HEK293 (cell line): Measurements from ENCODE around the gene METTL26.
A peak's percentile ranks its signal among the peaks of the same experiment; 100 is the strongest.

Experiments
- CTCF ChIA-PET: fragments of 350-600 bp; formaldehyde crosslinking; extraction: SDS; loops from one replicate; lab custom pipeline; 2021; ENCODE audit warnings: antibody characterized with exemption; lab: Yijun Ruan, JAX
- POLR2A ChIA-PET: fragments of 300-600 bp; formaldehyde crosslinking; extraction: SDS; loops from one replicate; lab custom pipeline; 2020; ENCODE audit warnings: antibody characterized with exemption, inconsistent platforms; lab: Yijun Ruan, JAX
- H3K27ac ChIP-seq: fragments of 200-500 bp; sonication (Bioruptor generic); 2 replicates; pipeline ENCODE4 v1.5.1; 2014; ENCODE audit warnings: low read depth, low read length, control low read depth, inconsistent platforms; ENCODE audit errors: extremely low read depth
- H3K36me3 ChIP-seq, 2 experiments: fragments of 200-500 bp in 1 of 2; sonication (Bioruptor generic) in 1 of 2; 1 replicate in 1 of 2; 2 replicates in 1 of 2; pipeline ENCODE4 v1.5.1; 2014 to 2017; ENCODE audit warnings: inconsistent platforms in 2 of 2, low read length in 2 of 2; ENCODE audit not compliant: control insufficient read depth in 2 of 2, insufficient read depth in 1 of 2
- H3K4me1 ChIP-seq: fragments of 200-500 bp; sonication (Bioruptor generic); 2 replicates; pipeline ENCODE4 v1.5.1; 2014; ENCODE audit warnings: mild to moderate bottlenecking, low read length, inconsistent platforms; ENCODE audit not compliant: control insufficient read depth, insufficient read depth
- H3K4me3 ChIP-seq: 2 replicates; pipeline ENCODE4 v1.5.1; 2011; ENCODE audit warnings: low read depth, mild to moderate bottlenecking, control low read depth, low read length, moderate library complexity
- H3K9me3 ChIP-seq: fragments of 200-500 bp; sonication (Bioruptor generic); 2 replicates; pipeline ENCODE4 v1.5.1; 2014; ENCODE audit warnings: low read depth, low read length, inconsistent platforms; ENCODE audit not compliant: control insufficient read depth, insufficient read depth
- AEBP2 ChIP-seq: fragments of 450-650 bp; formaldehyde crosslinking; IDR thresholded peaks from 2 replicates; pipeline ENCODE4 v1.5.1; 2016; ENCODE audit warnings: missing biosample characterization, missing genetic modification characterization, borderline replicate concordance
- ELK4 ChIP-seq: IDR thresholded peaks from 2 replicates; pipeline ENCODE4 v1.6.1; 2011; ENCODE audit warnings: mild to moderate bottlenecking, low read depth, low read length, borderline replicate concordance
- GLIS2 ChIP-seq: fragments of 450-650 bp; formaldehyde crosslinking; IDR thresholded peaks from 2 replicates; pipeline ENCODE4 v1.5.1; 2016; ENCODE audit warnings: missing biosample characterization, missing genetic modification characterization
- IKZF3 ChIP-seq: fragments of 450-650 bp; IDR thresholded peaks from 2 replicates; pipeline ENCODE4 v1.5.0; 2018; ENCODE audit warnings: missing biosample characterization, mild to moderate bottlenecking, missing genetic modification characterization, moderate library complexity
- SP2 ChIP-seq: fragments of 450-650 bp; formaldehyde crosslinking; IDR thresholded peaks from 2 replicates; pipeline ENCODE4 v1.5.1; 2016; ENCODE audit warnings: missing biosample characterization, missing genetic modification characterization
- YY1 ChIP-seq: fragments of 450-650 bp; formaldehyde crosslinking; IDR thresholded peaks from 2 replicates; pipeline ENCODE4 v1.5.1; 2018; ENCODE audit warnings: missing biosample characterization, missing genetic modification characterization
- ZBTB17 ChIP-seq: fragments of 450-650 bp; formaldehyde crosslinking; IDR thresholded peaks from 2 replicates; pipeline ENCODE4 v1.5.1; 2016; ENCODE audit warnings: missing biosample characterization, missing genetic modification characterization
- ZBTB20 ChIP-seq: fragments of 450-650 bp; formaldehyde crosslinking; IDR thresholded peaks from 2 replicates; pipeline ENCODE4 v1.5.1; 2016; ENCODE audit warnings: missing biosample characterization, missing genetic modification characterization
- ZBTB44 ChIP-seq: fragments of 450-650 bp; IDR thresholded peaks from 2 replicates; pipeline ENCODE4 v1.5.1; 2018; ENCODE audit warnings: missing biosample characterization, mild to moderate bottlenecking, missing genetic modification characterization
- ZNF292 ChIP-seq: fragments of 450-650 bp; formaldehyde crosslinking; IDR thresholded peaks from 2 replicates; pipeline ENCODE4 v1.5.1; 2016; ENCODE audit warnings: low read depth, missing biosample characterization, missing genetic modification characterization, borderline replicate concordance
- ZNF37A ChIP-seq: fragments of 450-650 bp; IDR thresholded peaks from 2 replicates; pipeline ENCODE4 v1.5.1; 2018; ENCODE audit warnings: missing biosample characterization, missing genetic modification characterization
- ZNF658 ChIP-seq: fragments of 450-650 bp; formaldehyde crosslinking; IDR thresholded peaks from 2 replicates; pipeline ENCODE4; 2016; ENCODE audit warnings: missing biosample characterization, missing genetic modification characterization
- ZNF660 ChIP-seq: fragments of 450-650 bp; IDR thresholded peaks from 2 replicates; pipeline ENCODE4 v1.5.1; 2018; ENCODE audit warnings: missing biosample characterization, mild to moderate bottlenecking, missing genetic modification characterization
- ZSCAN30 ChIP-seq: fragments of 450-650 bp; IDR thresholded peaks from 2 replicates; pipeline ENCODE4 v1.5.1; 2018; ENCODE audit warnings: missing biosample characterization, mild to moderate bottlenecking, missing genetic modification characterization, moderate library complexity
- ZXDB ChIP-seq: fragments of 450-650 bp; formaldehyde crosslinking; IDR thresholded peaks from 2 replicates; pipeline ENCODE4 v1.5.1; 2016; ENCODE audit warnings: missing biosample characterization, missing genetic modification characterization
- TF ChIP-seq, protein P1 (sequence below): fragments of 450-650 bp; formaldehyde crosslinking; IDR thresholded peaks from 2 replicates; pipeline ENCODE4 v1.5.1; 2016; ENCODE audit warnings: missing biosample characterization, missing genetic modification characterization, borderline replicate concordance
- TF ChIP-seq, protein P2 (sequence below): fragments of 450-650 bp; formaldehyde crosslinking; IDR thresholded peaks from 2 replicates; pipeline ENCODE4 v1.5.1; 2016; ENCODE audit warnings: missing biosample characterization, missing genetic modification characterization
- TF ChIP-seq, protein P3 (sequence below): fragments of 450-650 bp; formaldehyde crosslinking; conservative IDR thresholded peaks from 2 replicates; pipeline ENCODE4 v1.5.1; 2016; ENCODE audit warnings: low read depth, missing biosample characterization, missing genetic modification characterization
- TF ChIP-seq, protein P4 (sequence below): fragments of 450-650 bp; formaldehyde crosslinking; optimal IDR thresholded peaks from 2 replicates; pipeline ENCODE3; 2016; ENCODE audit warnings: missing biosample characterization, mild to moderate bottlenecking, missing genetic modification characterization

The METTL26 gene

DNA sequence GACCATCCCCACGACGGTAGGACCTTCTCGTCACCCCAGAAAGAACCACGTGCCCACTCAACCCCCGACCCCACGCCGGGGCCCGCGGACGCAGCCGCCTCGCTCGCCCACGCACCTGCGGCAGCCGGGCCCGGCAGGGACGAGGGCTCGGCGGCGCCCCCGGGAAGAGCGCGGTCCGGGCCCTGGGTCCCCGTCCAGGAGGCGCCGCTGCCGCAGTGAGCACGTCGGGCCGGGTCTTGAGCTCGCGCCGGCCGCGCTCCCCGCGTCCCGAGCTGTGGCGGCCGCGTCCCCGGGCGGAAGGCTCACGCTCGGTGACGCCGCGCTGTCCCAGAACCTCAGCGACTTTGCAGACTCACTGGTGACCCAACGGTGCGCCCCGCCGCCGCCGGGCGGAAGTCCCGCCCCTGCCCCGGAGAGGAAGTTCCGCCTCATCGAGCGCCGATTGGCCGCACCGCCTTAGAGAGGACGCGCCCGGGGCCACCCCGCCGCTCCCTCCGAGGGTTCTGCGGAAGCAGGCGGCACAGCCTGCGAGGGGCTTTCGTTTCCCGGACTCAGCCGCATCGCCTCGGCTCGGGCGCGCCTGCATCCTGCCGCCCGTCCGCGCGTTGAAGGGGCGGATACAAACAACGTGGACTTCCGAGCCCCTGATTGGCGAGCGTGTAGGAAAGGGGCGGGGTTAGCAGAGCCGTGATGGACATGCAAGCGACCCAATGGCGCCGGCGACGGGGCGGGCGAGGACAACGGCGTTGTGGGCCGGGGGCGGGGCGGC lies 47.0 kb downstream of the METTL26 start:
- POLR2A ChIA-PET: interaction anchor here (0.6 to 2.2 kb wide), 9 partner anchors 8 to 63 kb away, joined by 3 to 7 read pairs (median 3); partner anchors contain the start of genes CAPN15 and METTL26
- H3K4me1 ChIP-seq: peaks cover 14% of the 10 kb centered on the region
- peak overlapping the region; percentile 84 for H3K4me3 ChIP-seq
- CTCF ChIA-PET: interaction anchor here (1.0 to 1.2 kb wide), 2 partner anchors 12 to 93 kb away, joined by 4 to 5 read pairs; no protein-coding TSS in a partner anchor
- H3K9me3 ChIP-seq: no peaks in the 10 kb centered on the region
- no peaks in the 10 kb centered on the region for H3K36me3 ChIP-seq
- peak overlapping the region; percentile 94 for H3K27ac ChIP-seq
- peak; percentile 93 for TF ChIP-seq SP2 (tag by site-specific recombination)
- peak; percentile 86 for TF ChIP-seq ZXDB (tag by site-specific recombination)
- TF ChIP-seq ZNF660 (tag by site-specific recombination): 0 out of 2 replicates have a peak, but pooled peaks have one; percentile 50
- TF ChIP-seq ELK4: no peak
- no peak for TF ChIP-seq ZNF37A (tag by site-specific recombination)
- TF ChIP-seq ZNF658 (tag by site-specific recombination): no peak
- TF ChIP-seq IKZF3 (tag by site-specific recombination): 0 out of 2 replicates have a peak, but pooled peaks have one; percentile 35
- TF ChIP-seq AEBP2 (tag by site-specific recombination): no peak
- TF ChIP-seq ZBTB20 (tag by site-specific recombination): peak; percentile 37
- TF ChIP-seq, protein P1, sequence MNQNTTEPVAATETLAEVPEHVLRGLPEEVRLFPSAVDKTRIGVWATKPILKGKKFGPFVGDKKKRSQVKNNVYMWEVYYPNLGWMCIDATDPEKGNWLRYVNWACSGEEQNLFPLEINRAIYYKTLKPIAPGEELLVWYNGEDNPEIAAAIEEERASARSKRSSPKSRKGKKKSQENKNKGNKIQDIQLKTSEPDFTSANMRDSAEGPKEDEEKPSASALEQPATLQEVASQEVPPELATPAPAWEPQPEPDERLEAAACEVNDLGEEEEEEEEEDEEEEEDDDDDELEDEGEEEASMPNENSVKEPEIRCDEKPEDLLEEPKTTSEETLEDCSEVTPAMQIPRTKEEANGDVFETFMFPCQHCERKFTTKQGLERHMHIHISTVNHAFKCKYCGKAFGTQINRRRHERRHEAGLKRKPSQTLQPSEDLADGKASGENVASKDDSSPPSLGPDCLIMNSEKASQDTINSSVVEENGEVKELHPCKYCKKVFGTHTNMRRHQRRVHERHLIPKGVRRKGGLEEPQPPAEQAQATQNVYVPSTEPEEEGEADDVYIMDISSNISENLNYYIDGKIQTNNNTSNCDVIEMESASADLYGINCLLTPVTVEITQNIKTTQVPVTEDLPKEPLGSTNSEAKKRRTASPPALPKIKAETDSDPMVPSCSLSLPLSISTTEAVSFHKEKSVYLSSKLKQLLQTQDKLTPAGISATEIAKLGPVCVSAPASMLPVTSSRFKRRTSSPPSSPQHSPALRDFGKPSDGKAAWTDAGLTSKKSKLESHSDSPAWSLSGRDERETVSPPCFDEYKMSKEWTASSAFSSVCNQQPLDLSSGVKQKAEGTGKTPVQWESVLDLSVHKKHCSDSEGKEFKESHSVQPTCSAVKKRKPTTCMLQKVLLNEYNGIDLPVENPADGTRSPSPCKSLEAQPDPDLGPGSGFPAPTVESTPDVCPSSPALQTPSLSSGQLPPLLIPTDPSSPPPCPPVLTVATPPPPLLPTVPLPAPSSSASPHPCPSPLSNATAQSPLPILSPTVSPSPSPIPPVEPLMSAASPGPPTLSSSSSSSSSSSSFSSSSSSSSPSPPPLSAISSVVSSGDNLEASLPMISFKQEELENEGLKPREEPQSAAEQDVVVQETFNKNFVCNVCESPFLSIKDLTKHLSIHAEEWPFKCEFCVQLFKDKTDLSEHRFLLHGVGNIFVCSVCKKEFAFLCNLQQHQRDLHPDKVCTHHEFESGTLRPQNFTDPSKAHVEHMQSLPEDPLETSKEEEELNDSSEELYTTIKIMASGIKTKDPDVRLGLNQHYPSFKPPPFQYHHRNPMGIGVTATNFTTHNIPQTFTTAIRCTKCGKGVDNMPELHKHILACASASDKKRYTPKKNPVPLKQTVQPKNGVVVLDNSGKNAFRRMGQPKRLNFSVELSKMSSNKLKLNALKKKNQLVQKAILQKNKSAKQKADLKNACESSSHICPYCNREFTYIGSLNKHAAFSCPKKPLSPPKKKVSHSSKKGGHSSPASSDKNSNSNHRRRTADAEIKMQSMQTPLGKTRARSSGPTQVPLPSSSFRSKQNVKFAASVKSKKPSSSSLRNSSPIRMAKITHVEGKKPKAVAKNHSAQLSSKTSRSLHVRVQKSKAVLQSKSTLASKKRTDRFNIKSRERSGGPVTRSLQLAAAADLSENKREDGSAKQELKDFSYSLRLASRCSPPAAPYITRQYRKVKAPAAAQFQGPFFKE (tag by site-specific recombination): no peak
- TF ChIP-seq, protein P2, sequence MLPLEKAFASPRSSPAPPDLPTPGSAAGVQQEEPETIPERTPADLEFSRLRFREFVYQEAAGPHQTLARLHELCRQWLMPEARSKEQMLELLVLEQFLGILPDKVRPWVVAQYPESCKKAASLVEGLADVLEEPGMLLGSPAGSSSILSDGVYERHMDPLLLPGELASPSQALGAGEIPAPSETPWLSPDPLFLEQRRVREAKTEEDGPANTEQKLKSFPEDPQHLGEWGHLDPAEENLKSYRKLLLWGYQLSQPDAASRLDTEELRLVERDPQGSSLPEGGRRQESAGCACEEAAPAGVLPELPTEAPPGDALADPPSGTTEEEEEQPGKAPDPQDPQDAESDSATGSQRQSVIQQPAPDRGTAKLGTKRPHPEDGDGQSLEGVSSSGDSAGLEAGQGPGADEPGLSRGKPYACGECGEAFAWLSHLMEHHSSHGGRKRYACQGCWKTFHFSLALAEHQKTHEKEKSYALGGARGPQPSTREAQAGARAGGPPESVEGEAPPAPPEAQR (tag by site-specific recombination): no peak
- TF ChIP-seq, protein P3, sequence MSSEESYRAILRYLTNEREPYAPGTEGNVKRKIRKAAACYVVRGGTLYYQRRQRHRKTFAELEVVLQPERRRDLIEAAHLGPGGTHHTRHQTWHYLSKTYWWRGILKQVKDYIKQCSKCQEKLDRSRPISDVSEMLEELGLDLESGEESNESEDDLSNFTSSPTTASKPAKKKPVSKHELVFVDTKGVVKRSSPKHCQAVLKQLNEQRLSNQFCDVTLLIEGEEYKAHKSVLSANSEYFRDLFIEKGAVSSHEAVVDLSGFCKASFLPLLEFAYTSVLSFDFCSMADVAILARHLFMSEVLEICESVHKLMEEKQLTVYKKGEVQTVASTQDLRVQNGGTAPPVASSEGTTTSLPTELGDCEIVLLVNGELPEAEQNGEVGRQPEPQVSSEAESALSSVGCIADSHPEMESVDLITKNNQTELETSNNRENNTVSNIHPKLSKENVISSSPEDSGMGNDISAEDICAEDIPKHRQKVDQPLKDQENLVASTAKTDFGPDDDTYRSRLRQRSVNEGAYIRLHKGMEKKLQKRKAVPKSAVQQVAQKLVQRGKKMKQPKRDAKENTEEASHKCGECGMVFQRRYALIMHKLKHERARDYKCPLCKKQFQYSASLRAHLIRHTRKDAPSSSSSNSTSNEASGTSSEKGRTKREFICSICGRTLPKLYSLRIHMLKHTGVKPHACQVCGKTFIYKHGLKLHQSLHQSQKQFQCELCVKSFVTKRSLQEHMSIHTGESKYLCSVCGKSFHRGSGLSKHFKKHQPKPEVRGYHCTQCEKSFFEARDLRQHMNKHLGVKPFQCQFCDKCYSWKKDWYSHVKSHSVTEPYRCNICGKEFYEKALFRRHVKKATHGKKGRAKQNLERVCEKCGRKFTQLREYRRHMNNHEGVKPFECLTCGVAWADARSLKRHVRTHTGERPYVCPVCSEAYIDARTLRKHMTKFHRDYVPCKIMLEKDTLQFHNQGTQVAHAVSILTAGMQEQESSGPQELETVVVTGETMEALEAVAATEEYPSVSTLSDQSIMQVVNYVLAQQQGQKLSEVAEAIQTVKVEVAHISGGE (tag by site-specific recombination): peak; percentile 53
- TF ChIP-seq, protein P4, sequence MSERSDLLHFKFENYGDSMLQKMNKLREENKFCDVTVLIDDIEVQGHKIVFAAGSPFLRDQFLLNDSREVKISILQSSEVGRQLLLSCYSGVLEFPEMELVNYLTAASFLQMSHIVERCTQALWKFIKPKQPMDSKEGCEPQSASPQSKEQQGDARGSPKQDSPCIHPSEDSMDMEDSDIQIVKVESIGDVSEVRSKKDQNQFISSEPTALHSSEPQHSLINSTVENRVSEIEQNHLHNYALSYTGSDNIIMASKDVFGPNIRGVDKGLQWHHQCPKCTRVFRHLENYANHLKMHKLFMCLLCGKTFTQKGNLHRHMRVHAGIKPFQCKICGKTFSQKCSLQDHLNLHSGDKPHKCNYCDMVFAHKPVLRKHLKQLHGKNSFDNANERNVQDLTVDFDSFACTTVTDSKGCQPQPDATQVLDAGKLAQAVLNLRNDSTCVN (tag by site-specific recombination): peak; percentile 84
- TF ChIP-seq ZBTB44 (tag by site-specific recombination): peak; percentile 34; the same call in 1 of the 2 replicates
- no peak for TF ChIP-seq ZNF292 (tag by site-specific recombination)
- peak; percentile 53; the same call in 1 of the 2 replicates for TF ChIP-seq YY1 (tag by site-specific recombination)
- no peak for TF ChIP-seq GLIS2 (tag by site-specific recombination)
- TF ChIP-seq ZSCAN30 (tag by site-specific recombination): 0 out of 2 replicates have a peak, but pooled peaks have one; percentile 26
- peak; percentile 99 for TF ChIP-seq ZBTB17 (tag by site-specific recombination)
